Large intestine (tissue), 12 donors: ENCODE results near the gene DOHH. TPM values are rescaled to one million over a fixed set of nuclear protein-coding genes. Genes with fewer than 3 reads are reported as not detected.
A peak's percentile ranks its signal among the peaks of the same experiment; 100 is the strongest.

Source experiments
- DNase-seq, 2 donors: peaks; one replicate each; pipeline versions ENCODE4 v3.0.0 to v3.0.0-alpha.2; 2013
- H3K27ac ChIP-seq: one replicate; pipeline ENCODE4 v1.5.1; 2013; ENCODE audit warnings: low read length
- H3K27me3 ChIP-seq: 2 replicates; pipeline ENCODE4 v1.6.1; 2013; ENCODE audit warnings: low read length; ENCODE audit not compliant: control insufficient read depth, insufficient read depth
- H3K36me3 ChIP-seq: 2 replicates; pipeline ENCODE4 v1.6.1; 2013; ENCODE audit warnings: low read length; ENCODE audit not compliant: control insufficient read depth, insufficient read depth
- H3K4me1 ChIP-seq: one replicate; pipeline ENCODE4 v1.6.1; 2013; ENCODE audit warnings: low read length; ENCODE audit not compliant: control insufficient read depth, insufficient read depth
- H3K4me3 ChIP-seq: one replicate; pipeline ENCODE4 v1.5.1; 2013; ENCODE audit warnings: low read length
- H3K9me3 ChIP-seq: one replicate; pipeline ENCODE4 v1.6.1; 2013; ENCODE audit warnings: mild to moderate bottlenecking, low read depth, low read length, moderate library complexity; ENCODE audit not compliant: control insufficient read depth
- WGBS: methylation state at CpG from one replicate; pipeline ENCODE4 v1.1.5; 2013; ENCODE audit warnings: low lambda C conversion rate; ENCODE audit not compliant: insufficient coverage; 5-methylcytosine and 5-hydroxymethylcytosine counted together
- long read RNA-seq, 11 donors: transcript quantifications; one replicate each; lab custom pipeline, GENCODE V29; 2026
- polyA plus RNA-seq: library from polyadenylated mRNA; unstranded; fragments of 120-200 nt; gene quantifications from one replicate; pipeline ENCODE4 v1.2.1, GENCODE V29; 2013

DOHH gene, protein sequence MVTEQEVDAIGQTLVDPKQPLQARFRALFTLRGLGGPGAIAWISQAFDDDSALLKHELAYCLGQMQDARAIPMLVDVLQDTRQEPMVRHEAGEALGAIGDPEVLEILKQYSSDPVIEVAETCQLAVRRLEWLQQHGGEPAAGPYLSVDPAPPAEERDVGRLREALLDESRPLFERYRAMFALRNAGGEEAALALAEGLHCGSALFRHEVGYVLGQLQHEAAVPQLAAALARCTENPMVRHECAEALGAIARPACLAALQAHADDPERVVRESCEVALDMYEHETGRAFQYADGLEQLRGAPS
- polyA plus RNA-seq, result 12.1 TPM
- long read RNA-seq, donor 1, transcript DOHH-201 (5 exons, 2,031 nt), result major isoform, 7 of 7 reads
- long read RNA-seq, donor 1, partial matches to known transcripts, result 0 of 7 reads
- long read RNA-seq, donor 1, other reads (novel, unspliced or antisense), result 0 of 7 reads
- long read RNA-seq, donor 2, transcript DOHH-201 (5 exons, 2,031 nt), result major isoform, 7 of 7 reads
- long read RNA-seq, donor 2, partial matches to known transcripts, result 0 of 7 reads
- long read RNA-seq, donor 2, other reads (novel, unspliced or antisense), result 0 of 7 reads
- long read RNA-seq, donor 3, result 0 reads
- long read RNA-seq, donor 4, partial matches to known transcripts, result 0 of 1 reads
- long read RNA-seq, donor 4, other reads (novel, unspliced or antisense), result 0 of 1 reads
- long read RNA-seq, donor 5, transcript DOHH-201 (5 exons, 2,031 nt), result major isoform, 7 of 7 reads
- long read RNA-seq, donor 5, partial matches to known transcripts, result 0 of 7 reads
- long read RNA-seq, donor 5, other reads (novel, unspliced or antisense), result 0 of 7 reads
- long read RNA-seq, donor 6, partial matches to known transcripts, result 0 of 3 reads
- long read RNA-seq, donor 6, other reads (novel, unspliced or antisense), result 0 of 3 reads
- long read RNA-seq, donor 7, partial matches to known transcripts, result 0 of 3 reads
- long read RNA-seq, donor 7, other reads (novel, unspliced or antisense), result 0 of 3 reads
- long read RNA-seq, donor 8, transcript DOHH-201 (5 exons, 2,031 nt), result major isoform, 9 of 24 reads
- long read RNA-seq, donor 8, partial matches to known transcripts, result 15 of 24 reads
- long read RNA-seq, donor 8, other reads (novel, unspliced or antisense), result 0 of 24 reads
- long read RNA-seq, donor 9, partial matches to known transcripts, result 0 of 2 reads
- long read RNA-seq, donor 9, other reads (novel, unspliced or antisense), result 0 of 2 reads
- long read RNA-seq, donor 10, partial matches to known transcripts, result 0 of 2 reads
- long read RNA-seq, donor 10, other reads (novel, unspliced or antisense), result 0 of 2 reads
- long read RNA-seq, donor 11, partial matches to known transcripts, result 0 of 3 reads
- long read RNA-seq, donor 11, other reads (novel, unspliced or antisense), result 0 of 3 reads

DNA sequence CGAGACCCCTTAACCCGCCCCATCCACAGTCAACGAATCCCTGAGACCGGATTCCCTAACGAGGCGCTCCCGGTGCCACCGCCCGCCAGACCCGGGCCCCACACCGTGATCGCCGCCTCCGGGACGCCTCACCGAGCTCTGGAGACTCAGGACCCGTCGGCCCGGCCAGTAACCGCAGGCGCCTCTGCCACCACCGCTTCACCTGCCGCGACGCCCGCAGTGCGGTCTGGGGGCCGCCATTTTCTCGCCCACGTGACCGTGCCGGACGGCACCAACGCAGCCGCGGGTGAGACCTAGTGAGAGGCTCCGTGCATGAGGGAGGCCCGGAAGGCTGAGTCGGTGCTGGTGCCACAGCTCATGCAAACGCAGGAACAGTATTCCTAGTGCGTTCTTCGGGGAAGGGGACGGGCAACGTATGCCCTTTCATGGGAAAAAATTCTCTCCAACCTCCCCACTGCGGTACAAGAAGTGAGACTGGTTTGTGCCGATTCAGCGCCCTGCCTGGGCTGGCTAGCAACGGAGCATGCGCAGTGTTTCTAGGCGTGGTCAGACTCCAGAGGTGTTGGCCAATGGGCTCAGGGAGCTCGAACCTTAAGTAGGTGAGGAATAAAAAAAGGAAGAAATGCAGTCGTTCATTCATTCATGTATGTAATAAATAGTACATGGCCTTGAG is at the start of gene DOHH:
Gene DOHH, minus strand, starts transcription at position 246 of the 673 bp plus-strand sequence. CDS start 3,860 bp downstream, outside the sequence.
- no peaks in the 10 kb centered on the region for H3K9me3 ChIP-seq
- peak within 1 kb of the TSS; percentile 84 for H3K27ac ChIP-seq
- WGBS, result 0% methylated on average over 2 of the region's 52 CpGs
- H3K4me1 ChIP-seq, result no peaks in the 10 kb centered on the region
- peaks cover 20% of the 10 kb centered on the region for H3K36me3 ChIP-seq
- DNase-seq, result peak; percentile 96 to 98
- H3K27me3 ChIP-seq, result no peaks in the 10 kb centered on the region
- peak within 1 kb of the TSS; percentile 83 for H3K4me3 ChIP-seq

- Histone ChIP-seq H3K27me3 (no peaks in the 10 kb centered on the region), H3K36me3 (peaks cover 4% of the 10 kb centered on the region)
- no peak for DNase-seq
Observed at GRCh38 chr19:3549816-3550215, 49.3 kb upstream of the DOHH start.

DNA sequence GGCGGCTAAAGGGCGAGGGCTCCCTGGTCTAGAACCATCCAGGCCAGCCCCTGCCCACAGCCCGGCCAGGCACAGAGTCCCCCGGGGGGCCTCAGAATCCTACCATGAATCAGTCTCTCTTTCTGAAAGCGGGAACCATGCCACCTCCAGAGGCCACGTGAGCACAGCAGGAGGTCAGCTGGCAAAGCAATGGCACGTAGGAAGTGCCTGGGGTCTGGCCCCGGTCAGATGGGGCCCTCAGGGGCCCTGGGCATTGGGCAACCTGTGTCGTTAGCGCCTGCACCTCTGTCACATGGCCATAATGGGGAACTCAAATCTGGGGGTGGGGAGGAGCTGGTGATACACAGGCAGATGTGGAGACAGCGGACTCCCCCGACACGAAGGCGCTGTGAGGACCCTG is 48.1 kb upstream of the DOHH start:
- no peaks in the 10 kb centered on the region for H3K27me3 ChIP-seq
- no peak for DNase-seq
- H3K36me3 ChIP-seq, result peaks cover 8% of the 10 kb centered on the region
- no peak overlapping the region for H3K4me3 ChIP-seq
- H3K27ac ChIP-seq, result no peak overlapping the region
- no CpG with 5 or more reads among the region's 14 CpGs for WGBS
- peaks cover 2% of the 10 kb centered on the region for H3K9me3 ChIP-seq
- H3K4me1 ChIP-seq, result no peaks in the 10 kb centered on the region

More at GRCh38 chr19:3549816-3550215, 49.3 kb upstream of the DOHH start:
- Histone ChIP-seq H3K9me3 (peaks cover 2% of the 10 kb centered on the region), H3K4me1 (no peaks in the 10 kb centered on the region), H3K4me3 (no peak overlapping the region), H3K27ac (no peak overlapping the region)
- WGBS, result no CpG with 5 or more reads among the region's 10 CpGs

DNA sequence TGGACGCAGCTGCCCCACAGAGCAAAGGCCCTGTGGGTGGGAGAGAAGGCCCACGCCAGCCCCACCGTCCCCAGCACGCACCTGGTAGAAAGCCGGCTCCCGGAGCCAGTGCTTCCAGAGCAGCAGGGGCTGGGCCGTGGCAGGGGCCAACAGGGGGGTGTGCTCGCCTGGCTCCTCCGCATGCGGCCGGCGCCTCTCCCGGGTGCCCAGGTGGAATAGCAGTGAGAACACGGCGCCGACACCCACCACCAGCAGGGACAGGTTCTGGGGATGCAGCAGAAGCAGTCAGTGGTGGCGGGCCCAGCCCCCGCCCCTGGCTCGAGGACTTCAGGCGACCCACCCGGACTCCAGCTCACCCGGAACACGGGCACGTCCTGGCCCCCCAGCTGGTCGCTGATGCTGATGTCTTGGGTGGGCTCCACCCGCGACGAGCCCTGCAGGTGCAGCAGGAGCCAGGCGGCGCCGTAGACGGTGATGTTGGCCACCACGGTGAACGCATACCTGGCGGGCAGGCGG is 47.4 kb upstream of the DOHH start:
- Histone ChIP-seq H3K27me3 (no peaks in the 10 kb centered on the region), H3K4me3 (no peak overlapping the region), H3K36me3 (peaks cover 8% of the 10 kb centered on the region), H3K27ac (no peak overlapping the region), H3K9me3 (peaks cover 2% of the 10 kb centered on the region), H3K4me1 (no peaks in the 10 kb centered on the region)
- no peak for DNase-seq
- no CpG with 5 or more reads among the region's 36 CpGs for WGBS

DNA sequence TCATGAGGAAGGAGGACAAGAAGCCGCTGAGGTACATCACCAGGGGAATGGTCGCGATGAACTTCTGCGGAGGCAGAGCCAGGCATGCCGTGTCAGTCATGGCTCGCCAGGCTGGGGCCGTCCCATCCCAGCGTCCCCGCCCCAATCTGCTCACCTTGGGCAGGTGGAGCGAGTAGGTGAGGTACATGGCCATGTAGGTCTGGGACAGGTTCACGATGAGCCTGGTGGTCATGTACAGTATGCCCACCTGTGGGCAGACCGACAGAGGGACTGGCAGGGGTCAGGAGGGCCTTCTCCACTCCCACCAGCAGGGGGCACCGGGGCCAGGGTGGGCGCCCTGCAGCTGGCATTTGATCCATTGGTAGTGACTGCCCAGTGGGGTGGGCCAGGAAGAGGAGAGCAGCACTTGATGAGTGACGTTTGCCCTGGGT is 46.8 kb upstream of the DOHH start:
- Histone ChIP-seq H3K4me3 (no peak overlapping the region), H3K36me3 (peaks cover 8% of the 10 kb centered on the region), H3K27me3 (no peaks in the 10 kb centered on the region), H3K27ac (no peak overlapping the region), H3K4me1 (no peaks in the 10 kb centered on the region), H3K9me3 (peaks cover 2% of the 10 kb centered on the region)
- no CpG with 5 or more reads among the region's 15 CpGs for WGBS
- no peak for DNase-seq

DNA sequence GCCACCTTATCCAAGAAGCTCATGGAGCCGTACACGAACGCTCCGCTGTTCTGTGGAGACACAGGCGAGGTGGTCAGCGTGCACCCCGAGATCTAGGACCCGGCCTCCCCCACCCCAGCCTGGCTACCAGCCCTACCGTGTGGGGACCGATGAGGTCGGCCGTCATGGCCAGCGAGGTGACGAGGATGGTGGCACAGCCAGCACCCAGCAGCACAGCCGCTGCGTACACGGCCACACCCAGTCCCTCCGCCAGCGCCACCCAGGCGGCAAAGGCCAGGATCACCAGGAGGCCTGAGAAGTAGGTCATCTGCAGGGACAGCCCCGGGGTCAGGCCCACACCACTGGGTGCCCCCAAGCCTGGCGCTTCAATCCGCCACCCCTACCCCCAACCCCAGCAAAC is 45.6 kb upstream of the DOHH start:
- no peak for DNase-seq
- no peak overlapping the region for H3K27ac ChIP-seq
- H3K4me1 ChIP-seq, result no peaks in the 10 kb centered on the region
- H3K9me3 ChIP-seq, result peaks cover 2% of the 10 kb centered on the region
- H3K4me3 ChIP-seq, result no peak overlapping the region
- peaks cover 11% of the 10 kb centered on the region for H3K36me3 ChIP-seq
- H3K27me3 ChIP-seq, result no peaks in the 10 kb centered on the region
- no CpG with 5 or more reads among the region's 23 CpGs for WGBS

GRCh38 chr19:3545669-3546034 is 45.2 kb upstream of the DOHH start:
- no peaks in the 10 kb centered on the region for H3K4me1 ChIP-seq
- 83% methylated on average over 2 of the region's 10 CpGs for WGBS
- peaks cover 2% of the 10 kb centered on the region for H3K9me3 ChIP-seq
- H3K27ac ChIP-seq, result no peak overlapping the region
- peaks cover 11% of the 10 kb centered on the region for H3K36me3 ChIP-seq
- no peak for DNase-seq
- no peak overlapping the region for H3K4me3 ChIP-seq
- no peaks in the 10 kb centered on the region for H3K27me3 ChIP-seq

- no peaks in the 10 kb centered on the region for H3K27me3 ChIP-seq
- no CpG with 5 or more reads among the region's 30 CpGs for WGBS
- H3K4me3 ChIP-seq, result no peak overlapping the region
- peak in 1 of 2 donors; percentile 26 for DNase-seq
- H3K36me3 ChIP-seq, result peaks cover 11% of the 10 kb centered on the region
- no peaks in the 10 kb centered on the region for H3K4me1 ChIP-seq
- peaks cover 2% of the 10 kb centered on the region for H3K9me3 ChIP-seq
- H3K27ac ChIP-seq, result no peak overlapping the region
Observed at GRCh38 chr19:3544742-3545668, 44.5 kb upstream of the DOHH start.

GRCh38 chr19:3544058-3544376 is 43.5 kb upstream of the DOHH start:
- no CpG with 5 or more reads among the region's 9 CpGs for WGBS
- no peak overlapping the region for H3K4me3 ChIP-seq
- H3K27me3 ChIP-seq, result no peaks in the 10 kb centered on the region
- peaks cover 7% of the 10 kb centered on the region for H3K9me3 ChIP-seq
- DNase-seq, result no peak
- H3K27ac ChIP-seq, result no peak overlapping the region
- H3K4me1 ChIP-seq, result no peaks in the 10 kb centered on the region
- peaks cover 17% of the 10 kb centered on the region for H3K36me3 ChIP-seq
